ENCODE measurements around the gene HTR3C.
"Not testable (repeated sequence)": the region's sequence is repeated elsewhere in the genome, so short reads cannot be mapped to it uniquely, and the experiment has no call there.

HTR3C gene

DNA sequence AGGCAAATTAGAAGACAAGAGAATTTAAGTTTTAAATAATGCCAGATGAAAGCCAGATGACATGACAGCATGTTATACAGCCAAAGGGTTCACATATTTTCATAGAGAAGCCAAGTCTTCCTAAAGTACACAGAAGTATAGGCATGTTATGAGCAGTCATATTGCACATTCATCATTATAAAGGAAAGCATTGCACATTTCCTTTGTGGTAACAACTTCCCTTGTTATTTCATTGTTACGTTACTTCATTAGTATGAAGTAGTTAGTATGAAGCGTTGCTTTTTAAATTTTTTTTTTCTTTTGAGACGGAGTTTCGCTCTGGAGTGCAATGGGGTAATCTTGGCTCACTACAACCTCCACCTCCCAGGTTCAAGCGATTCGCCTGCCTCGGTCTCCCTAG lies 30.5 kb upstream of the HTR3C start:
- H2AFZ ChIP-seq (ENCODE audit: low read depth), result no peak overlapping the region
- H3K9ac ChIP-seq, result no peak overlapping the region

DNA sequence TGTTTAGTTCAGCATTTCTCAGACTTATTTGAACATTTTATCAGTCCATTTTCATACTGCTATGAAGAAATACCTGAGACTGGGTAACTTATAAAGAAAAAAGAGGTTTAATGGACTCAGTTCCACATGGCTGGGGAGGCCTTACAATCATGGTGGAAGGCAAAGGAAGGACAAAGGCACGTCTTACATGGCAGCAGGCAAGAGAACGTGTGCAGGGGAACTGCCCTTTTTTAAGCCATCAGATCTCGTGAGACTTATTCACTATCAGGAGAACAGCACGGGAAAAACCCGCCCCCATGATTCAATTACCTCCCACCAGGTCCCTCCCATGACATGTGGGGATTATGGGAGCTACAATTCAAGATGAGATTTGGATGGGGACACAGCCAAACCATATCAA lies 27.6 kb upstream of the HTR3C start:
- not testable (repeated sequence) for H3K4me3 ChIP-seq (IDR thresholded peaks at IDR 0.05; ENCODE audit: insufficient read depth, low read depth, low read length); H3K9ac ChIP-seq; H3K4me1 ChIP-seq (ENCODE audit: low read depth, poor library complexity, severe bottlenecking)

More for the DNA sequence above, 30.5 kb upstream of the HTR3C start:
- Histone ChIP-seq H3K27ac (no peak overlapping the region), H3K36me3 (ENCODE audit: insufficient read depth) (no peaks in the 10 kb centered on the region), H3K4me2 (no peak overlapping the region), H3K79me2 (ENCODE audit: insufficient read depth, low read depth) (no peaks in the 10 kb centered on the region), H4K20me1 (ENCODE audit: insufficient read depth) (no peaks in the 10 kb centered on the region), H3K4me1 (ENCODE audit: low read depth, poor library complexity, severe bottlenecking) (peaks cover 3% of the 10 kb centered on the region), H3K27me3 (ENCODE audit: insufficient read depth, low read depth) (no peaks in the 10 kb centered on the region), H3K4me3 (IDR thresholded peaks at IDR 0.05; ENCODE audit: insufficient read depth, low read depth, low read length) (no peak overlapping the region)
- TF ChIP-seq, protein P1, sequence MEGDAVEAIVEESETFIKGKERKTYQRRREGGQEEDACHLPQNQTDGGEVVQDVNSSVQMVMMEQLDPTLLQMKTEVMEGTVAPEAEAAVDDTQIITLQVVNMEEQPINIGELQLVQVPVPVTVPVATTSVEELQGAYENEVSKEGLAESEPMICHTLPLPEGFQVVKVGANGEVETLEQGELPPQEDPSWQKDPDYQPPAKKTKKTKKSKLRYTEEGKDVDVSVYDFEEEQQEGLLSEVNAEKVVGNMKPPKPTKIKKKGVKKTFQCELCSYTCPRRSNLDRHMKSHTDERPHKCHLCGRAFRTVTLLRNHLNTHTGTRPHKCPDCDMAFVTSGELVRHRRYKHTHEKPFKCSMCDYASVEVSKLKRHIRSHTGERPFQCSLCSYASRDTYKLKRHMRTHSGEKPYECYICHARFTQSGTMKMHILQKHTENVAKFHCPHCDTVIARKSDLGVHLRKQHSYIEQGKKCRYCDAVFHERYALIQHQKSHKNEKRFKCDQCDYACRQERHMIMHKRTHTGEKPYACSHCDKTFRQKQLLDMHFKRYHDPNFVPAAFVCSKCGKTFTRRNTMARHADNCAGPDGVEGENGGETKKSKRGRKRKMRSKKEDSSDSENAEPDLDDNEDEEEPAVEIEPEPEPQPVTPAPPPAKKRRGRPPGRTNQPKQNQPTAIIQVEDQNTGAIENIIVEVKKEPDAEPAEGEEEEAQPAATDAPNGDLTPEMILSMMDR (conservative IDR thresholded peaks at IDR 0.05; ENCODE audit: low read depth, low read length), result no peak

DNA sequence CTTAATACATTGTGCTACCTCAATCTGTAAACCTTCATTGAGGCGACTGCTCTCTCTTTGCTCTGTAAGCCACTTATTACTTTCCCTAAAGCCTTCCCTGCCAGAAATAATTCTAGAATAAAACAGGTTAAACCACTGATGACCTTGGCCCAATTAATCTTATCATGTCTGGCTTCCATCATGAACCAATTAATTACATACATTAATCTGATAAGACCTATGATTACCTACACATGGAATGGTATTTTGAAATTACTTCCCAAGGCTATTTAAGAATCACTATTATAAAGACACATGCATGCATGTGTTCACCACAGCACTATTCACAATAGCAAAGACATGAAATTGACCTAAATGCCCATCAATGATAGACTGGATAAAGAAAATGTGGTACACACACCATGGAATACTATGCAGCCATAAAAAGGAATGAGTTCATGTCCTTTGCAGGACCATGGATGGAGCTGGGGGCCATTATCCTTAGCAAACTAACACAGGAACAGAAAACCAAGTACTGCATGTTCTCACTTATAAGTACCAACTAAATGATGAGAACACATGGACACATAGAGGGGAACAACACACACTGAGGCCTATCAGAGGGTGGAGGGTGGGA lies 24.5 kb upstream of the HTR3C start:
- H3K79me2 ChIP-seq (ENCODE audit: insufficient read depth, low read depth); H4K20me1 ChIP-seq (ENCODE audit: insufficient read depth); H3K4me1 ChIP-seq (ENCODE audit: low read depth, poor library complexity, severe bottlenecking); H3K36me3 ChIP-seq (ENCODE audit: insufficient read depth); H3K27me3 ChIP-seq (ENCODE audit: insufficient read depth, low read depth); H3K27ac ChIP-seq; H2AFZ ChIP-seq (ENCODE audit: low read depth); H3K4me2 ChIP-seq; H3K9ac ChIP-seq; H3K4me3 ChIP-seq (IDR thresholded peaks at IDR 0.05; ENCODE audit: insufficient read depth, low read depth, low read length): not testable (repeated sequence)

More for the DNA sequence above, 27.6 kb upstream of the HTR3C start:
- H4K20me1 ChIP-seq (ENCODE audit: insufficient read depth); H3K27me3 ChIP-seq (ENCODE audit: insufficient read depth, low read depth); H3K4me2 ChIP-seq; H2AFZ ChIP-seq (ENCODE audit: low read depth); H3K27ac ChIP-seq; H3K36me3 ChIP-seq (ENCODE audit: insufficient read depth); H3K79me2 ChIP-seq (ENCODE audit: insufficient read depth, low read depth): not testable (repeated sequence)

DNA sequence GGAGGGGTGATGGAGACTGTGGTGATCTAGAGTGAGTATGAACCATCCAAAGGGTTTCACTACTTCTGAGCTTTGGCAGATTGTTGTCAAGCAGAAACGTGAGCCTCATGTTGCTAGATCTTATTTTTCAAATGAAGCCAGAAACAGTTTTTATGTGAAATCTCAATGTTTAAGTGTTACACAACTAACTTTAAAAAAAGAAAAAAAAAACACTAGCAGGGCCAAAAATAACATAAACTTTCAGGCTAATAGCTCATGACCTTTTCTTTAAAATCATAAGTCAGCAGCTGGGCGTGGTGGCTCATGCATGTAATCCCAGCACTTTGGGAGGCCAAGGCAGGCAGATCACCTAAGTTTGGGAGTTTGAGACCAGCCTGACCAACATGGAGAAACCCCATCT lies 23.4 kb upstream of the HTR3C start:
- no peak overlapping the region for H3K4me2 ChIP-seq
- no peak overlapping the region for H2AFZ ChIP-seq (ENCODE audit: low read depth)
- no peak overlapping the region for H3K27ac ChIP-seq
- H3K4me3 ChIP-seq (IDR thresholded peaks at IDR 0.05; ENCODE audit: insufficient read depth, low read depth, low read length), result no peak overlapping the region
- no peaks in the 10 kb centered on the region for H3K36me3 ChIP-seq (ENCODE audit: insufficient read depth)
- no peaks in the 10 kb centered on the region for H3K27me3 ChIP-seq (ENCODE audit: insufficient read depth, low read depth)
- no peak overlapping the region for H3K9ac ChIP-seq
- H3K4me1 ChIP-seq (ENCODE audit: low read depth, poor library complexity, severe bottlenecking), result no peaks in the 10 kb centered on the region
- no peaks in the 10 kb centered on the region for H3K79me2 ChIP-seq (ENCODE audit: insufficient read depth, low read depth)
- H4K20me1 ChIP-seq (ENCODE audit: insufficient read depth), result no peaks in the 10 kb centered on the region
- TF ChIP-seq, protein P1 (conservative IDR thresholded peaks at IDR 0.05; ENCODE audit: low read depth, low read length), result no peak

DNA sequence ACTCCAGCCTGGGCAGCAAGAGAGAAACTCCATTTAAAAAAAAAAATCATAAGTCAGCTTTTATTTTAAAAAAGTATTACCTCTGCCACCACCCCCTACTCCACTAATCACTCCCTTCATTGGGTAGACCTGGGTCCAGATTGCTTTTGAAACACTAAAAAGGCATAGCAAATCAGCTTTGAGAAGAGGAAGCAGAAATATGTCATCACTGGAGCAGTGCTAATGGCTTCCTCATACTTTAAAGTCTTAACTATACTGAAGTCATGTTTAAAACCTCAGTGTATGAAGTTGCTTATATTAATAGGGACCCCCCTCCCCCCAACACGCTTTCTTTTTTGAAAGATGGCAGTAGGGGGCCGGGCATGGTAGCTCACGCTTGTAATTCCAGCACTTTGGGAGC lies 22.3 kb upstream of the HTR3C start:
- Histone ChIP-seq H2AFZ (ENCODE audit: low read depth) (no peak overlapping the region), H3K4me3 (IDR thresholded peaks at IDR 0.05; ENCODE audit: insufficient read depth, low read depth, low read length) (no peak overlapping the region)

More for the DNA sequence above, 22.3 kb upstream of the HTR3C start:
- Histone ChIP-seq H3K27ac (no peak overlapping the region), H3K9ac (no peak overlapping the region), H3K4me2 (no peak overlapping the region), H3K4me1 (ENCODE audit: low read depth, poor library complexity, severe bottlenecking) (no peaks in the 10 kb centered on the region), H3K36me3 (ENCODE audit: insufficient read depth) (no peaks in the 10 kb centered on the region), H4K20me1 (ENCODE audit: insufficient read depth) (no peaks in the 10 kb centered on the region), H3K79me2 (ENCODE audit: insufficient read depth, low read depth) (no peaks in the 10 kb centered on the region), H3K27me3 (ENCODE audit: insufficient read depth, low read depth) (no peaks in the 10 kb centered on the region)
- TF ChIP-seq, protein P1 (conservative IDR thresholded peaks at IDR 0.05; ENCODE audit: low read depth, low read length), result no peak

All from KMS-11 (cell line).